ENCODE results near the gene PELI2. TPM values are rescaled to one million over a fixed set of nuclear protein-coding genes. Genes with fewer than 3 reads are reported as not detected.

PELI2 gene
- total RNA-seq, 1 experiment from 2014 or later, result 6.1 TPM

- DNase-seq (ENCODE audit: low read depth), result no peak
- in situ Hi-C loops (cut with HindIII; ENCODE audit: low pct_unique_long_range_greater_than_20kb, low sequenced_read_pairs), result no loop called here
These were observed 179.2 kb downstream of the PELI2 start for GRCh38 chr14:56297449-56297848.

GRCh38 chr14:56299306-56299984 is 181.2 kb downstream of the PELI2 start:
- DNase-seq (ENCODE audit: low read depth), result no peak
- in situ Hi-C loops (cut with HindIII; ENCODE audit: low pct_unique_long_range_greater_than_20kb, low sequenced_read_pairs), result no loop called here

GRCh38 chr14:56300495-56300894 is 182.3 kb downstream of the PELI2 start:
- in situ Hi-C loops (cut with HindIII; ENCODE audit: low pct_unique_long_range_greater_than_20kb, low sequenced_read_pairs), result no loop called here
- DNase-seq (ENCODE audit: low read depth), result peak; percentile 27

- in situ Hi-C loops (cut with HindIII; ENCODE audit: low pct_unique_long_range_greater_than_20kb, low sequenced_read_pairs), result no loop called here
- no peak for DNase-seq (ENCODE audit: low read depth)
These were observed 186.2 kb downstream of the PELI2 start for GRCh38 chr14:56304456-56304855.

GRCh38 chr14:56309198-56309597 is 191.0 kb downstream of the PELI2 start:
- no peak for DNase-seq (ENCODE audit: low read depth)
- in situ Hi-C loops (cut with HindIII; ENCODE audit: low pct_unique_long_range_greater_than_20kb, low sequenced_read_pairs), result no loop called here

DNA sequence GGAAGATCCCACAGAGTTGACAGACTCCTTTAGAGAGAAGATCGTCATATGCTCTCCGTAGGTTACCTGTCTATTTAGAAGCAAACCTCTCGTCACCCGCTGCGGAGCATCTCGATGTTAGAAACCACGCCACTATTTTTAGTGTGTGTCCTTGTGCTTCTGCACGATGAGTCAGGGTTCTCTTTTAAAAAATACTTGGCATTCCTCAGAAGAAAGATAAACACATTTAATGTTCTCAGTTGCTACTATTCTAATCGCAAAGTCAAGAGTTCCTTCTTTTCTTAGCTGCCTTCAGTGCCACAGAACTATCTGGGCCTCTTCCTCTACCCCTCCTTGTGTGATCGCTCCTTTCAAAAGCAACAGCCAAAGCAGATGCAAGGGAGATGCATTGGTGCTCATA is 192.4 kb downstream of the PELI2 start:
- no peak for DNase-seq (ENCODE audit: low read depth)
- in situ Hi-C loops (cut with HindIII; ENCODE audit: low pct_unique_long_range_greater_than_20kb, low sequenced_read_pairs), result no loop called here

- no peak for DNase-seq (ENCODE audit: low read depth)
- in situ Hi-C loops (cut with HindIII; ENCODE audit: low pct_unique_long_range_greater_than_20kb, low sequenced_read_pairs), result no loop called here
These were observed 195.6 kb downstream of the PELI2 start for GRCh38 chr14:56313789-56314188.

DNA sequence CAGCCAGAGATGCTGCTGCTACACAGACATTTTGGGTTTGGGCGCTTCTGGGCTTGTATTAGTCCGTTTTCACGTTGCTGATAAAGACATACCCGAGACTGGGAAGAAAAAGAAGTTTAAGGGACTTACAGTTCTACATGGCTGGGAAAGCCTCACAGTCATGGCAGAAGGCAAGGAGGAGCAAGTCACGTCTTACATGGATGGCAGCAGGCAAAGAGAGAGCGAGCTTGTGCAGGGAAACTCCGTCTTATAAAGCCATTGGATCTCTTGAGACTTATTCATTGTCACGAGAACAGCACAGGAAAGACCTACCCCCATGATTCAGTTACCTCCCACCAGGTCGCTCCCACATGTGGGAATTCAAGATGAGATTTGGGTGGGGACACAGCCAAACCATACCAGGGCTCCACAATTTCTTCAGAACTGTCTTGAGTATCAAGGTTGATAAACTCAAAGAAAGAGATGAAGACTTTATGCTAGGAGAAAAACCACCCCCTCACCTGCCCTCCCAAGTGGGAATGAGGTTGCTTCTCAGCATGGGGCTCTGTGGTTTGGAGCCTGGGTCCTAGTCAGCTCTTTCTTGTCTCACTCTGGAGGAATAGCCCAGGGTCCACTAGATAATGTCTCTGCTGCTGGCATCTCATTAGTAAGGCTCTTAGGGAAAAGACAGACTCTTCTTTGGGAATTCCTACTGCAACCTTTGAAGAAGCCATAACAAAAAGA is 200.3 kb downstream of the PELI2 start:
- no peak for DNase-seq (ENCODE audit: low read depth)
- in situ Hi-C loops (cut with HindIII; ENCODE audit: low pct_unique_long_range_greater_than_20kb, low sequenced_read_pairs), result no loop called here

DNA sequence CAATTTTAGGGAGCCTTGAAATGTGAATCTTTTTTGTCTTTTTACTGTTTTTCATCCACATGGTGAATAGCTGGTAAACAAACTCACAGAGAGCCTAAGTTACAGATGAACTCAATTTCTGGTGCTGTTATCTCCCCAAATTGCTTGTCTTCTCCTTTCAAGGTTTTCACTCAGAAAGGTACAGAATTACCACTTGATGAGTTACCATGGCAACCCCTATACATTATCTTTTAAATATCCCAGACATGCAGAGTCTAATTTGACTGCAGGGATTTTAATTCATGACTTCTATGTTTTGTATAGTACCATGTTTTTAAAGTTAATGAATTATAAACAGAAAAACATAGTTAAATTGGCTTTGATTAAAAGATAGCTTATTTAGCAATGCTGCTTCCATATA is 203.7 kb downstream of the PELI2 start:
- in situ Hi-C loops (cut with HindIII; ENCODE audit: low pct_unique_long_range_greater_than_20kb, low sequenced_read_pairs), result no loop called here
- no peak for DNase-seq (ENCODE audit: low read depth)

DNA sequence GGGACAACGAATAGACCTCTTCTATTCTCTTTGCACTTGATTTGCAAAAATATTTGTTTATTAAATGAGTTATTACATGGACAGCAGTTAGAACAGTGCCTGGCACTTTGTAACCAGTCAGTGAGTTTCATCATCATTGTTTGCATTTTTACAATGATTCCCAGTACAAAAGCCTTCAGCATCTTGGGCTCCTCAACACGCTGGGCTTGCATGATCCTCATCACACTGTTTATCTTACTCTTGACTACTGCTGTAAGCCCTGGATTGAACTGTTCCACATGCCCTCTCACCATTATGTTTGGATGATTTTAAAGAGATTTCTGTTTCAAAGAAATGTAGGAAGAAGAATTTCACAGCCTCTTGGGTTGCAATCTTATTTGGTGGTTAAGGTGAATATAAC is 204.3 kb downstream of the PELI2 start:
- DNase-seq (ENCODE audit: low read depth), result no peak
- in situ Hi-C loops (cut with HindIII; ENCODE audit: low pct_unique_long_range_greater_than_20kb, low sequenced_read_pairs), result no loop called here

DNA sequence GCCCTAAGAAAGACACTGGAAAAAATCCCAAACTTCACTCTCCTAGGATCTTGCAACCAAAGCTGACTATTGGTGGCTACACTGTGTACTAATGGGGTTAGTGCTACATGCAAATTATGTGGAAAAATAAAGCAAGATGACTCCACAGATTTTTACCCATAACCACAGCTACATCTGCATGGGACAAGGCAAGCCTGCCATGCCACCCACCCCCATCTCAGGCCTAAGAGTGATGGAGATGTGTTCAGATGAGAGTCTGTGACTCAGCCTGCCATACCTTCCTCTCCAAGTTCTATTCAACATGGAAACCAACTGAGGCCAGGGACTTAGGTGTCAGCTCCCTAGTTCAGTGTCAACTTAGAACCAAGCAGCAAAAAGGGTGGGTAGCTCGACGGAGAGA is 206.2 kb downstream of the PELI2 start:
- DNase-seq (ENCODE audit: low read depth), result no peak
- in situ Hi-C loops (cut with HindIII; ENCODE audit: low pct_unique_long_range_greater_than_20kb, low sequenced_read_pairs), result no loop called here

GRCh38 chr14:56324856-56325699 is 206.9 kb downstream of the PELI2 start:
- no peak for DNase-seq (ENCODE audit: low read depth)
- in situ Hi-C loops (cut with HindIII; ENCODE audit: low pct_unique_long_range_greater_than_20kb, low sequenced_read_pairs), result no loop called here

DNA sequence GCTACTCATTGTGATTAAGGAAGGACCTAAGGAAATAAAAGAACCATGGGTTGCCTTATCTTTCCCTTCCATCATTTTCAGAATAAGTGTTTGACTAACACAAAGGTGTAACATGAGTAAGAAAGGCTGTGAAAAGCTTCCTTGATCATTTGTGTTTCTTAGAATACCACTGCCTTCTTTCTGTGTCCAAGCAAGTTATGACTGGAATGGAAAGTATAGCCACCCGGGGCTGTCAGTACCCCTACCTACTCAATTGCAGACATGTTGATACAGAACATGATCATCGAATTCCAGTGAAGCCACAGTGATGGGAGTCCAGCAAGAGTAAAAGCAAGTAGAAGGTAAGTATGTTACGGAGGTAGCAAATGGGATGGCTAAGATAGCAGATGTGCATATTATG is 209.8 kb downstream of the PELI2 start:
- in situ Hi-C loops (cut with HindIII; ENCODE audit: low pct_unique_long_range_greater_than_20kb, low sequenced_read_pairs), result no loop called here
- no peak for DNase-seq (ENCODE audit: low read depth)

- in situ Hi-C loops (cut with HindIII; ENCODE audit: low pct_unique_long_range_greater_than_20kb, low sequenced_read_pairs), result no loop called here
- DNase-seq (ENCODE audit: low read depth), result no peak
These were observed 213.5 kb downstream of the PELI2 start for GRCh38 chr14:56331592-56332216.

- DNase-seq (ENCODE audit: low read depth), result peak; percentile 39
- in situ Hi-C loops (cut with HindIII; ENCODE audit: low pct_unique_long_range_greater_than_20kb, low sequenced_read_pairs), result no loop called here
These were observed 215.4 kb downstream of the PELI2 start for GRCh38 chr14:56333359-56334292.

GRCh38 chr14:56334458-56334857 is 216.2 kb downstream of the PELI2 start:
- no peak for DNase-seq (ENCODE audit: low read depth)
- in situ Hi-C loops (cut with HindIII; ENCODE audit: low pct_unique_long_range_greater_than_20kb, low sequenced_read_pairs), result no loop called here

GRCh38 chr14:56338674-56339073 is 220.5 kb downstream of the PELI2 start:
- in situ Hi-C loops (cut with HindIII; ENCODE audit: low pct_unique_long_range_greater_than_20kb, low sequenced_read_pairs), result no loop called here
- DNase-seq (ENCODE audit: low read depth), result no peak

Measured in Caki2 (cell line).